Neural progenitor cell (in vitro differentiated cells): ENCODE measurements around the gene BACH1.

ENCODE experiments used
- EZH2 ChIP-seq: fragments of 200-600 bp; sonication (generic); IDR thresholded peaks from 2 replicates; pipeline ENCODE4 v1.6.1; 2017; ENCODE audit warnings: antibody characterized with exemption, mild to moderate bottlenecking, moderate library complexity
- EZH2phosphoT487 ChIP-seq: fragments of 200-600 bp; sonication (generic); IDR thresholded peaks from 2 replicates; pipeline ENCODE4 v1.6.1; 2017; ENCODE audit warnings: antibody characterized with exemption
- TF ChIP-seq, protein P1 (sequence below): fragments of 200-600 bp; sonication (generic); IDR thresholded peaks from 2 replicates; pipeline ENCODE4 v1.5.1; 2017; ENCODE audit warnings: antibody characterized with exemption, mild to moderate bottlenecking

DNA sequence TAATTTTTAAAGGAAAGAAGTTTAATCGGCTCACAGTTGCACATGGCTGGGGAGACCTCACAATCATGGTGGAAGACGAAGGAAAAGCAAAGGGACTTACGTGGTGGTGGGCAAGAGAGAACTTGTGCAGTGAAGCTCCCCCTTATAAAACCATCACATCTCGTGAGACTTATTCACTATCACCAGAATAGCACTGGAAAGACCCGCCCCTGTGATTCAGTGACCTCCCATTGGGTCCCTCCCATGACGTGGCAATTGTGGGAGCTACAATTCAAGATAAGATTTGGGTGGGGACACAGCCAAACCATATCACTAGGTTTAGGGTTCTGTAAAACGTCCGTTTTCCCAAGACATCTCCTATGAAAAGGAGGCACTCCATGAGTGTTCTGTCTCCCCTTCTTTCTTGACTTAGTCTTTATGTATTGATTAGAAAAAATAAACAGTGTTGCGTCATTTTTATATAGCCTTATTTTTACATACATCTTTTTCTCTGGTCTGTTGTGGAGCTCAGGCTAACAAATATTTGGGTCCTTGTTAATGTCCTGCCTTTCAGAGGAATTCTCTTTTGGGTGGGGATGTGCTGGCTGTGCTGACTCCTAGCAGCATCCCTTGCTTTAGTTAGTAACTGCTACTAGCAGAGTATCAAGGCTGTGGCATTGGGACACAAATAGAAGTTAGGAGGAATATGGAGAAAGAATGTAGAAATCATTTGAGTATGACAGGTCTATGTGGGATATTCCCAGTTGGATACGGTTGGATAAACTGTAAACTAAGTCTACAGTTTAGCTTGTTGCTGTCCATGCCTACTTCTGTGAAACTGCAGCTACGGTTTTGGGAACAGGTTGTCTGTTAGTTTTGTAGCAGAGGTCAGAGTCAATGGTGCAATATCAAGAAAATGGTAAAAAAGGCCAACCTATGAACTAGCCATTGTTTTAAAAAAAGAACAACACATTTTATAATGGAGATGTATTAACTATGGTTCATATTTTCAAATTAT, 23.5 kb downstream of the BACH1 start:
- TF ChIP-seq EZH2 (no peak), EZH2phosphoT487 (no peak)
- TF ChIP-seq, protein P1, sequence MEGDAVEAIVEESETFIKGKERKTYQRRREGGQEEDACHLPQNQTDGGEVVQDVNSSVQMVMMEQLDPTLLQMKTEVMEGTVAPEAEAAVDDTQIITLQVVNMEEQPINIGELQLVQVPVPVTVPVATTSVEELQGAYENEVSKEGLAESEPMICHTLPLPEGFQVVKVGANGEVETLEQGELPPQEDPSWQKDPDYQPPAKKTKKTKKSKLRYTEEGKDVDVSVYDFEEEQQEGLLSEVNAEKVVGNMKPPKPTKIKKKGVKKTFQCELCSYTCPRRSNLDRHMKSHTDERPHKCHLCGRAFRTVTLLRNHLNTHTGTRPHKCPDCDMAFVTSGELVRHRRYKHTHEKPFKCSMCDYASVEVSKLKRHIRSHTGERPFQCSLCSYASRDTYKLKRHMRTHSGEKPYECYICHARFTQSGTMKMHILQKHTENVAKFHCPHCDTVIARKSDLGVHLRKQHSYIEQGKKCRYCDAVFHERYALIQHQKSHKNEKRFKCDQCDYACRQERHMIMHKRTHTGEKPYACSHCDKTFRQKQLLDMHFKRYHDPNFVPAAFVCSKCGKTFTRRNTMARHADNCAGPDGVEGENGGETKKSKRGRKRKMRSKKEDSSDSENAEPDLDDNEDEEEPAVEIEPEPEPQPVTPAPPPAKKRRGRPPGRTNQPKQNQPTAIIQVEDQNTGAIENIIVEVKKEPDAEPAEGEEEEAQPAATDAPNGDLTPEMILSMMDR: no peak
